ENCODE data around the gene JAZF1. TPM values are rescaled to one million over a fixed set of nuclear protein-coding genes. Genes with fewer than 3 reads are reported as not detected.
A peak's percentile ranks its signal among the peaks of the same experiment; 100 is the strongest.

JAZF1 gene
- total RNA-seq, 4 donors from 2014 or later: 12.7 to 19.2 (median 14.7) TPM

DNA sequence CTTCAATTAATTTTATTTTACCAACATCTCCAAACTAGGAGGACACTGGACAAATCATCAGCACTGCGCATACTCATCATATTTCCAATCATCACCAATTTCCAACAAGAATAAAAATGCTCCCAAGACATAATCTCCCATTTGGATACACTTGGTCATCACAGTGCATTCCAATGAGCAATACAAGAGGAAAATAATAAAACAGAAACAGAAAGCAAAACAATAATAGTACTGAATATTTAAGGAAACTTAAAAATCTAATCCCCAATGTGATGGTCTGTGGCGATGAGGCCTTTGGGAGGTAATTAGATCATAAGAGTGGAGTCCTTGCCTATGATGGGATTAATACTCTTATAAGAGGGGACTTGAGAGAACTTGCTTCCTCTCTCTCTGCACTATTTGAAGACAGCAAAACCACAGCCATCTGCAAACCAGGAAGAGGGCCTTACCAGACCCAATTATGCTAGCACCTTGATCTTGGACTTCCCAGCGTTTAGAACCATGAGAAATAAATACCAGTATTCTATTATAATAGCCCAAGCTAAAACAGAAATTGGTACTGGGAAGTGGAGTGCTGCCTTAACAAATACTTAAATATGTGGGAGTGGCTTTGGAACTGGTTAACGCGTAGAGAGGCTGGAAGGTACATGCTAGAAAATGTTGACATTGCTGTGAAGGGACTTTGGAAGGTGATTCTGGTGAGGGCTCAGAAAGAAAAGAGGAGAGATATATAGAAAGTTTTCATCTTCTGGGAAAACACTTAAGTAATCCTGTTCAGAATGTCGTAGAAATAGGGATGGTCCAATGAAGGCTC, 91.5 kb downstream of the JAZF1 start:
- H3K27ac ChIP-seq: no peak overlapping the region
- no peak overlapping the region for H3K4me3 ChIP-seq (replicated peaks in 1 of 3)
- H3K4me1 ChIP-seq: no peaks in the 10 kb centered on the region
- WGBS, 2 donors: 93 to 98% methylated on average over 6 of the region's 6 CpGs
- H3K9me3 ChIP-seq: no peaks in the 10 kb centered on the region
- H3K36me3 ChIP-seq: no peaks in the 10 kb centered on the region
- DNase-seq: no peak
- TF ChIP-seq POLR2A (IDR thresholded peaks at IDR 0.05): no peak
- TF ChIP-seq, protein P1, sequence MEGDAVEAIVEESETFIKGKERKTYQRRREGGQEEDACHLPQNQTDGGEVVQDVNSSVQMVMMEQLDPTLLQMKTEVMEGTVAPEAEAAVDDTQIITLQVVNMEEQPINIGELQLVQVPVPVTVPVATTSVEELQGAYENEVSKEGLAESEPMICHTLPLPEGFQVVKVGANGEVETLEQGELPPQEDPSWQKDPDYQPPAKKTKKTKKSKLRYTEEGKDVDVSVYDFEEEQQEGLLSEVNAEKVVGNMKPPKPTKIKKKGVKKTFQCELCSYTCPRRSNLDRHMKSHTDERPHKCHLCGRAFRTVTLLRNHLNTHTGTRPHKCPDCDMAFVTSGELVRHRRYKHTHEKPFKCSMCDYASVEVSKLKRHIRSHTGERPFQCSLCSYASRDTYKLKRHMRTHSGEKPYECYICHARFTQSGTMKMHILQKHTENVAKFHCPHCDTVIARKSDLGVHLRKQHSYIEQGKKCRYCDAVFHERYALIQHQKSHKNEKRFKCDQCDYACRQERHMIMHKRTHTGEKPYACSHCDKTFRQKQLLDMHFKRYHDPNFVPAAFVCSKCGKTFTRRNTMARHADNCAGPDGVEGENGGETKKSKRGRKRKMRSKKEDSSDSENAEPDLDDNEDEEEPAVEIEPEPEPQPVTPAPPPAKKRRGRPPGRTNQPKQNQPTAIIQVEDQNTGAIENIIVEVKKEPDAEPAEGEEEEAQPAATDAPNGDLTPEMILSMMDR (IDR thresholded peaks at IDR 0.05): no peak
- no peaks in the 10 kb centered on the region for H3K27me3 ChIP-seq
- intact Hi-C loops (cut with DNase I): no loop called here

DNA sequence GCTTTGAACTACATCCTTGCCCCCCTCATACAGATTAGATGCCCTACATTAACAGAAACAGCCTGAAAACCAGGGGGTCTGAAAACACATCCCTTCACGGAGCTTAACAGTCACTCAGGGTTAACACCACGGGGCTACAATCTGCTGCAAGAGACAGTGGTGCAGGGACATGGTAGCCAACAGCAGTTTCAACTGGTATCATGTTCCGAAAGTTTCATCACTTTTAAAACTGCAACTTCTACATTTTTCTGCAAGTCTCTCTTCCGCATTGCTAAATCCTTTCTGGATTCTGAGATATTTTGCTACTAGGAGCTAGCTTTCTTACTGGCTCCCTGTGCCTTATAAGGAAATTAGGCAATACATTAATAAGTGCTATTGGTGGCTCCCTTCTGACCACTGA, 92.6 kb downstream of the JAZF1 start:
- H3K4me1 ChIP-seq: peaks cover 0 to 9% of the 10 kb centered on the region in 2 donors

DNA sequence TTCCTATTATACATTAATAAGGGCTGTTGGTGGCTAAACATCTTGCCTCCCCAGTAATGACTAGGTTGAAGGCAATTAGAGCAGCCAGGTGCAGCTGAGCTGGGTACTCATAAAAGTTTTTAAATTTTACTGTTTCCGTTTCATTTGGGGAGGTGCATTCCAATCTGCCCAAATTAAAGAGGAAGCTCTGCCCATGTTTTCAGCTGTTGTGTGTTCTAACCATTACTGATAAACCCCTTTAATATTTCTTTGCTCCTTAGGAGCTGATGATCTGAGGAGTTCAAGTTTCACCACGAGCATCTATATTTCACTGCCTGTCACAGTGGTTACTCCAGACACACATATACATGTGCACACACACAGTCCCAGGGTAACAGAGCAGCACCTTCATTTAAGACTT, 94.4 kb downstream of the JAZF1 start:
- H3K9me3 ChIP-seq: no peaks in the 10 kb centered on the region
- WGBS, 2 donors: 79 to 97% methylated on average over 2 of the region's 2 CpGs
- intact Hi-C loops (cut with DNase I): no loop called here

More for the DNA sequence above, 92.6 kb downstream of the JAZF1 start:
- TF ChIP-seq, protein P1 (IDR thresholded peaks at IDR 0.05): no peak
- TF ChIP-seq POLR2A (IDR thresholded peaks at IDR 0.05): no peak
- 88 to 91% methylated on average over 4 of the region's 4 CpGs for WGBS, 2 donors
- intact Hi-C loops (cut with DNase I): no loop called here
- H3K27me3 ChIP-seq: no peaks in the 10 kb centered on the region
- no peaks in the 10 kb centered on the region for H3K36me3 ChIP-seq
- H3K9me3 ChIP-seq: no peaks in the 10 kb centered on the region
- H3K4me3 ChIP-seq (replicated peaks in 1 of 3): no peak overlapping the region
- H3K27ac ChIP-seq: no peak overlapping the region
- no peak for DNase-seq

DNA sequence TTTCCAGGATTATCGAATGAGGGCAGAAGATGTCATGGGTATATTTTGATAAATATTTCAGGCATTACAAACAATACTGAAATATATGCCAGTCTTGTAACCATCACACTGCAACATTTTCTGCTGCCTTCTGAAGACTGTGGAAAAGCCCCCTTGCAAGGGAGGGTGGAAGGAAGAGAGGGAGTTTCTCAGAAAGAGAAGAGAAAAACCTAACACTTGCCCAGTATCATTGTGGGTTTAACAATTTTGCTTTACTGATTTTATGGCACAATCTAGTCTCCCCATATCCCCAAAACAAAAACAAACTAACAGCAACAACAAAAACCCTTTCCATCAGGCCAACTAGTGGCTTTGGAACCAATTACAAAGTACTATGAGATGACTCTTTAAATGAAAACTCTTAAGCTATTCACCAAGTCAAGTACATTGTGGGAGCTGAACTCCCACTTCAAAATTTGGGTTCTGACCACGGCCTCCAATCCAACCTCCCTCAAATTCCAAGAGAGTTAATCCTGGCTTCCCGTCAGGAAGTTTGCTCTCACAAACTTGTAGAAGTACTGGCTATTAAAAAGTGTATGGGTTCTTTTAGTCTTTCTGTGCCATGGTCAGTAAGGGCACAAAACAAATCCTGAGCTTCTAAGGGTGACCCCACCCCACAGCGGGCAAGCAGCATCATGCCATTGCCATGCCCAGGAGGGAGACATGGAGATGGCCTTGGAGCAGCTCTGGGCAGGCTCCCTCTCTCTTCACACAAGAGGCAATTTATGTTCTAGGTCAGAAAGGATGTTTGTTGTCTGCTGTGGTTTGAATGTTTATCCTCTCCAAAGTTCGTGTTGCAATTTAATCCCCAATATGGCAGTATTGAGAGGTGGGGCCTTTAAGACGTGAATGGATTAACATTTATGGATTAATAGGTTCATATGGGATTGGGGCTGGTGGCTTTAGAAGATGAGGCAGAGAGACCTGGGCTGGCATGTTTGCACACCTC, 96.3 kb downstream of the JAZF1 start:
- intact Hi-C loops (cut with DNase I): no loop called here
- WGBS, 2 donors: 90 to 91% methylated on average over 5 to 6 of the region's 6 CpGs
- TF ChIP-seq, protein P1 (IDR thresholded peaks at IDR 0.05): no peak
- no peak for TF ChIP-seq POLR2A (IDR thresholded peaks at IDR 0.05)
- no peak for DNase-seq
- no peaks in the 10 kb centered on the region for H3K27me3 ChIP-seq
- H3K4me3 ChIP-seq (replicated peaks in 1 of 3): no peak overlapping the region
- peaks cover 5 to 16% of the 10 kb centered on the region in 2 donors for H3K4me1 ChIP-seq
- peak overlapping the region in 1 of 3 donors; percentile 1 for H3K27ac ChIP-seq
- H3K36me3 ChIP-seq: no peaks in the 10 kb centered on the region
- no peaks in the 10 kb centered on the region for H3K9me3 ChIP-seq

More for the DNA sequence above, 94.4 kb downstream of the JAZF1 start:
- Histone ChIP-seq H3K36me3 (no peaks in the 10 kb centered on the region), H3K4me3 (replicated peaks in 1 of 3) (no peak overlapping the region), H3K27me3 (no peaks in the 10 kb centered on the region), H3K4me1 (peaks cover 0 to 11% of the 10 kb centered on the region in 2 donors), H3K27ac (no peak overlapping the region)
- no peak for DNase-seq
- TF ChIP-seq, protein P1 (IDR thresholded peaks at IDR 0.05): no peak
- no peak for TF ChIP-seq POLR2A (IDR thresholded peaks at IDR 0.05)
